GM06990 (cell line): ENCODE results near the gene RNF130.

ENCODE experiments used
- DNase-seq: peaks from one replicate; pipeline ENCODE4 v3.0.0-alpha.2; 2011; ENCODE audit not compliant: insufficient read length; ENCODE audit errors: extremely low read depth
- H3K27me3 ChIP-seq: replicated peaks from 2 replicates; pipeline ENCODE4 v1.6.0; 2011; ENCODE audit warnings: low read length; ENCODE audit not compliant: control insufficient read depth, insufficient read depth
- H3K36me3 ChIP-seq: 2 replicates; pipeline ENCODE4 v1.5.1; 2011; ENCODE audit warnings: low read length; ENCODE audit not compliant: control insufficient read depth, insufficient read depth
- H3K4me3 ChIP-seq: replicated peaks from 2 replicates; pipeline ENCODE4 v1.5.1; 2011; ENCODE audit warnings: low read depth, mild to moderate bottlenecking, control low read depth, low read length
- CTCF ChIP-seq: IDR thresholded peaks from 2 replicates; pipeline ENCODE4 v1.5.1; 2011; ENCODE audit warnings: low read length, control low read depth, mild to moderate bottlenecking, inconsistent platforms; ENCODE audit not compliant: insufficient read depth, poor library complexity, severe bottlenecking

The RNF130 gene

GRCh38 chr5:179920175-179920574 is 151.4 kb downstream of the RNF130 start:
- TF ChIP-seq CTCF = no peak
- no peak for DNase-seq

GRCh38 chr5:179919487-179920060 is 152.0 kb downstream of the RNF130 start:
- no peak for DNase-seq
- Histone ChIP-seq H3K27me3 (no peaks in the 10 kb centered on the region), H3K36me3 (no peaks in the 10 kb centered on the region), H3K4me3 (no peak overlapping the region)
- TF ChIP-seq CTCF = no peak

More at GRCh38 chr5:179920175-179920574, 151.4 kb downstream of the RNF130 start:
- Histone ChIP-seq H3K36me3 (no peaks in the 10 kb centered on the region), H3K27me3 (no peaks in the 10 kb centered on the region), H3K4me3 (no peak overlapping the region)

GRCh38 chr5:179918742-179919486 is 152.6 kb downstream of the RNF130 start:
- DNase-seq = no peak
- Histone ChIP-seq H3K4me3 (no peak overlapping the region), H3K36me3 (no peaks in the 10 kb centered on the region), H3K27me3 (no peaks in the 10 kb centered on the region)
- no peak for TF ChIP-seq CTCF

- DNase-seq = no peak
- Histone ChIP-seq H3K27me3 (no peaks in the 10 kb centered on the region), H3K4me3 (no peak overlapping the region), H3K36me3 (no peaks in the 10 kb centered on the region)
- no peak for TF ChIP-seq CTCF
Measured at GRCh38 chr5:179916523-179916922, 155.0 kb downstream of the RNF130 start.

GRCh38 chr5:179915406-179915935 is 156.1 kb downstream of the RNF130 start:
- Histone ChIP-seq H3K4me3 (no peak overlapping the region), H3K36me3 (no peaks in the 10 kb centered on the region), H3K27me3 (no peaks in the 10 kb centered on the region)
- no peak for DNase-seq
- TF ChIP-seq CTCF = no peak
